HAP-1 (cell line): ENCODE data around the gene TMCO6.
"Not testable (repeated sequence)": the region's sequence is repeated elsewhere in the genome, so short reads cannot be mapped to it uniquely, and the experiment has no call there.

ENCODE experiments used
- DNase-seq, 2 experiments: peaks; one replicate each; pipeline ENCODE4 v3.0.0-alpha.2; 2016 to 2020; ENCODE audit warnings: low spot score in 2 of 2
- H3K27me3 ChIP-seq: fragments of 250-450 bp; sonication (Bioruptor Pico); 2 replicates; pipeline ENCODE4 v1.5.1; 2020; ENCODE audit warnings: low read depth, mild to moderate bottlenecking, moderate library complexity
- H3K36me3 ChIP-seq: fragments of 250-450 bp; sonication (Bioruptor Pico); replicated peaks from 2 replicates; pipeline ENCODE4 v1.5.1; 2020; ENCODE audit warnings: mild to moderate bottlenecking
- H3K4me1 ChIP-seq: fragments of 250-450 bp; sonication (Bioruptor Pico); 2 replicates; pipeline ENCODE4 v1.5.1; 2020; ENCODE audit warnings: mild to moderate bottlenecking
- H3K4me3 ChIP-seq: fragments of 250-450 bp; sonication (Bioruptor Pico); 2 replicates; pipeline ENCODE4 v1.5.1; 2020; ENCODE audit warnings: mild to moderate bottlenecking, moderate library complexity
- H3K9me3 ChIP-seq: fragments of 250-450 bp; sonication (Bioruptor Pico); 2 replicates; pipeline ENCODE4 v1.5.1; 2020; ENCODE audit warnings: mild to moderate bottlenecking, moderate library complexity
- in situ Hi-C: fragments of 300-500 bp; cut with MboI; formaldehyde crosslinking; loops from 3 replicates; pipeline ENCODE4 v1.14.3; 2020; ENCODE audit warnings: low sequenced_read_pairs, inconsistent platforms, mixed read lengths

Gene TMCO6

DNA sequence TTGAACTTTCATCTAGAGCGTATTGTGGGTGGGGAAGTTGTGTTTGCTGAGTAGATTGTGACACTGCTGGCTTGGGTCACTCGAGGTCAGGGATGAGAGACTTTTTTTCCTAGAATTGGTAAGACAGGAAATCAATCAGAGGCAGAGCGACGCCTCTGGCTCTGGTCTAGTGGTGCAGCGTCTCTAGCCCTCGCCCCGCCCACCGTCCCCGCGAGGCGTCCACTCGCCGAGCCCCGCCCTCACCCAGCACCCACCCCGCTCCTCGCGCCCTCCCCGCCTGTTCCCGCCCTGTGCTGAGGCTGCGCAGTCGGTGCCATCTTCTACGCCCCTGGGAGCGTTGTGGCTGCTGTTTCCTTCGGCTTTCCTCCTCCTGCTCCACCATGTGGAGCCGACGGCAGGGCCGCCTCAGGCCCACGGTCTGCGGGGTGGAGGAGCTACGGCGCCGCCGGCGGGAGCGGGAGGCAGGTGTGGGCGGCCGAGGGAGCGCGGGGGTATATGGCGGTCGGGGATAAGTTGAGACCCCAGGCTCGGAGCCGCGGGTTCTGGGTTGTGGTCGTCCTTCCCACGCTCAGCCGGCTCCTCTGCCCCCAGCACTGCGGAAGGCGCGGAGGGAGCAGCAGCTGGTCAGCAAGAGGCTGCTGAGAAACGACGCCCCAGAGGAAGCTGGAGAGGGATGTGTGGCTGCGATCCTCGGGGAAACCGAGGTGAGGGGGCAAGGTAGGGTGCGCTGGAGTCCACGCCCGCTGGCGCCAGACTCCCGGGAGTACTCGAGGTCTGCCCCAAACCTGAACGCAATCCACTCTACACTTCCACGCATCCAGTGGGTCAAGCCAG, at the start of gene TMCO6:
TMCO6 (plus strand) TSS at position 304 of the 834 bp plus-strand sequence; CDS start at position 381, 77 bp downstream.
- Histone ChIP-seq H3K27me3 (no peaks in the 10 kb centered on the region), H3K9me3 (no peaks in the 10 kb centered on the region), H3K4me1 (peaks cover 7% of the 10 kb centered on the region), H3K4me3 (peak within 1 kb of the TSS; percentile 66), H3K36me3 (peaks cover 27% of the 10 kb centered on the region)
- in situ Hi-C loops = no loop called here
- DNase-seq = peak; percentile 93 to 99

DNA sequence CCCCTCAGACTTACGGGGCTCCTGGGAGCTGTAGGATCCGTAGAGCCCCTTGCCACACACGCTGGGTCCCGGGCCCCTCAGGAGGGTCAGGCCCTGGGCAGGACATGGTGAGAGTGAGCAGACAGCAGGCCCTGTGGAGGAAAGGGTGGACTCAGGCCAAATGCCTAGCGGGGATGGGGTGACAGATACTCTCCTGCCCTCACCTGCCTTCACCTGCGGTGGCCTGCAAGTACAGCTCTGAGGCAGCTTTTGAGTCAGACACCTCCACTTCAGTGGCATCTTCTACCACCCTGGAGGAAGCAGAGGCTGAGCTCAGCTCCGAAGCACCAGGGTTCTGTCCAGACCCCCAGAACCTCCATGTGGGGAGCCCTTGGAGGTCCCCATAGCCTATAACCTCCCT, 48.4 kb upstream of the TMCO6 start:
- Histone ChIP-seq H3K27me3 (no peaks in the 10 kb centered on the region), H3K4me1 (no peaks in the 10 kb centered on the region), H3K4me3 (no peak overlapping the region), H3K9me3 (no peaks in the 10 kb centered on the region), H3K36me3 (no peaks in the 10 kb centered on the region)
- in situ Hi-C loops = no loop called here
- no peak for DNase-seq

GRCh38 chr5:140591747-140592372, 47.4 kb upstream of the TMCO6 start:
- DNase-seq = no peak
- H3K4me3 ChIP-seq = no peak overlapping the region
- in situ Hi-C loops = no loop called here
- no peaks in the 10 kb centered on the region for H3K36me3 ChIP-seq
- H3K4me1 ChIP-seq = no peaks in the 10 kb centered on the region
- H3K9me3 ChIP-seq = no peaks in the 10 kb centered on the region
- H3K27me3 ChIP-seq = no peaks in the 10 kb centered on the region

DNA sequence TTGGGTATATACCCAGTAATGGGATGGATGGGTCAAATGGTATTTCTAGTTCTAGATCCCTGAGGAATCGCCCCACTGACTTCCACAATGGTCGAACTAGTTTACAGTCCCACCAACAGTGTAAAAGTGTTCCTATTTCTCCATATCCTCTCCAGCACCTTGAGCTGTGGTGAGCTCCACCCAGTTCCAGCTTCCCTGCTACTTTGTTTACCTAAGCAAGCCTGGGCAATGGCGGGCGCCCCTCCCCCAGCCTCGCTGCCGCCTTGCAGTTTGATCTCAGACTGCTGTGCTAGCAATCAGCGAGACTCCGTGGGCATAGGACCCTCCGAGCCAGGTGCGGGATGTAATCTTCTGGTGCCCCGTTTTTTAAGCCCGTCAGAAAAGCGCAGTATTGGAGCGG, 46.2 kb upstream of the TMCO6 start:
- DNase-seq, H3K4me3 ChIP-seq, in situ Hi-C loops, H3K4me1 ChIP-seq, H3K9me3 ChIP-seq, H3K36me3 ChIP-seq, H3K27me3 ChIP-seq: not testable (repeated sequence)

DNA sequence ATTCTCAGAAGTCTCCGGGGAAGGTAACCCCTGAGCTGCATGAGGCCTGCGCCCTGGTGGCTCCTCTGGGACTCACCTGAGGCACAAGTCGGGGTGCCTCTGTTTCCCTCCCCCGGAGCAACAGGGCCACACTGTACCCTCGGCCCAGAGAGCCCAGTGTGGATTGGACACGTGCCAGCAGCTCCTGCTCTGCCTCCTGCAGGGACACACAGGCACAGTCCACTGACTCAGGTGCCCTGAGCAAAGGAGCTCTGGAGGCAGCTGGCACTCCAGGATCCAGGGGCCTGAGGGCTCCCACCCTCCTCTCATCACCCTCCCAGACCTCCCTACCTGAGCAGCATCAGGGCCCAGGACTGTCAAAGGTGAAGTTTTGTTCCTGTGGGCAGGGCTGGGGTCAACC, 45.1 kb upstream of the TMCO6 start:
- no peaks in the 10 kb centered on the region for H3K36me3 ChIP-seq
- DNase-seq = no peak
- no peaks in the 10 kb centered on the region for H3K9me3 ChIP-seq
- no peaks in the 10 kb centered on the region for H3K4me1 ChIP-seq
- no peak overlapping the region for H3K4me3 ChIP-seq
- H3K27me3 ChIP-seq = no peaks in the 10 kb centered on the region; the same call in 1 of the 2 replicates
- in situ Hi-C loops = no loop called here

DNA sequence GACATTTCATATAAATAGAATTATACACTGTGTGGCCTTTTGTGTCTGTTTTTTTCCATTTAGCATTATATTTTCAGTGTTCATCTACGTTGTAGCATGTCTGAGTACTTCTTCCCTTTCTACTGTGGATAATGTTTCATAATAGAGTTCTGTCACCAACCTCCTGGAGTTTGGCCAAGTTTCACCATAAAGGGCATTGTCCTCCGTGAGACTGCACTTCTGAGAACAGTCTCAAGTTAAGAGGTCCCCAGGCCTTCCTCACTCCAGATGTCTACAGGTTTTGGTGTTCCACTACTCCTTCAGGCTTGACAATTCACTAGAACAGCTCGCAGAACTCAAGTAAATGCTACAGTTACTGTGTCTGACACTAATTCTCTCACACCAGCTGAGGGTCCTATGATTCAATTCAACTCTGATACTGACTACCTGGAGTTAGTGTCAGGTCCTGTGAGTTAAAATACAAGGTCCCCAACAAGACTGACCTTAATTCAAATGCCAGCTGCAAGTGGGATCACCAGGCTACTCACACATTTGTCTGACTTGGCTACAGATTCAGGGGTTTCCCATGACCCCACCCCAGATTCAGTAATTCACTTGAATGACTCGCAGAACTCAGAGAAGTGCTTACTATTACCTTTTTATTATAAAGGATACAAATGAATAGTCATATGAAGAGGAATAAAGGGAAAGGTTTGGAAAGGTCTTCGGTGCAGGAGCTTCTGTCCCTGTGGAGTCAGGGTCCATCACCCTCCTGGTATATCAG, 43.5 kb upstream of the TMCO6 start:
- Histone ChIP-seq H3K36me3 (no peaks in the 10 kb centered on the region), H3K4me1 (no peaks in the 10 kb centered on the region), H3K4me3 (no peak overlapping the region), H3K9me3 (no peaks in the 10 kb centered on the region), H3K27me3 (no peaks in the 10 kb centered on the region; the same call in 1 of the 2 replicates)
- DNase-seq = no peak
- in situ Hi-C loops = no loop called here

GRCh38 chr5:140596321-140596741, 42.9 kb upstream of the TMCO6 start:
- in situ Hi-C loops = no loop called here
- Histone ChIP-seq H3K4me3 (no peak overlapping the region), H3K4me1 (no peaks in the 10 kb centered on the region), H3K9me3 (no peaks in the 10 kb centered on the region), H3K36me3 (no peaks in the 10 kb centered on the region), H3K27me3 (no peaks in the 10 kb centered on the region; the same call in 1 of the 2 replicates)
- no peak for DNase-seq

- H3K27me3 ChIP-seq = no peaks in the 10 kb centered on the region; the same call in 1 of the 2 replicates
- no peak for DNase-seq
These were observed 40.4 kb upstream of the TMCO6 start for GRCh38 chr5:140598836-140599235.

DNA sequence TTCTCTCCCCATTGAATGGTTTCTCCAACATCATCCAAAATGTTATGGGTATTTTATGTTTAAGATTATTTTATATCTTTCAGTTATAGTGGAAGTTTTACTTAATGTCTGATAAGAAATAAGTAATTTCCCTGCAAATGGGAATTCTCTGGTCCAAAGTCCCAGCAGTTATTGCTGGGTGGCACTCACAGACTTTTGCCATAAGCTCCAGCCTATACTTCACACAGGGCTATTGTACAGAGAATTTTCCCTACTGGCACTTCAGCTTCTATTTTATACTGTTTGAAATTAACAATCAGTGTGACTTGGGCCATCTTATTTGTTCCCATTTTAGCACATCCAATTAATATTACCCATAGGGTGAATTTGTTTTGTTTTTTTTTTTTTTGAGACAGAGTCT, 39.2 kb upstream of the TMCO6 start:
- Histone ChIP-seq H3K4me1 (no peaks in the 10 kb centered on the region), H3K27me3 (no peaks in the 10 kb centered on the region; the same call in 1 of the 2 replicates), H3K4me3 (no peak overlapping the region), H3K36me3 (no peaks in the 10 kb centered on the region), H3K9me3 (no peaks in the 10 kb centered on the region)
- no peak for DNase-seq
- in situ Hi-C loops = no loop called here

More at GRCh38 chr5:140598836-140599235, 40.4 kb upstream of the TMCO6 start:
- Histone ChIP-seq H3K9me3 (no peaks in the 10 kb centered on the region), H3K4me3 (no peak overlapping the region), H3K36me3 (no peaks in the 10 kb centered on the region), H3K4me1 (no peaks in the 10 kb centered on the region)
- in situ Hi-C loops = no loop called here

DNA sequence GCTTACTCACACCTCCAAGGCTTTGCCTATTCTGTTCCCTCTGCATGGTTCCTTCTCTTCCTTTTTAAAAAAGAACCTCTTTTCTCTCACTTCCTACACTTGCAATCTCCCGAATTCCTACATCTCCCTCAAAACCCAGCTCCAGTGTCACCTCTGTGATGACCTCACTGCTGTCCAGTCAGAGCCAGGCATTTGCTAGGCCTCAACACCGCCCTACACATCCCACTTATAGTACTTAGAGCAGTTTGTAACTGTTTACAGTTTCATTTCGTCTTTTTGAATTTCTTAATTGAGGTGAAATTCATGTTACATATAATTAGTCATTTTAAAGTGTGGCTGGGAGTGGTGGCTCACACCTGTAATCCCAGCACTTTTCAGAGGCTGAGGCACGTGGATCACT, 37.1 kb upstream of the TMCO6 start:
- no peak overlapping the region for H3K4me3 ChIP-seq
- in situ Hi-C loops = no loop called here
- H3K36me3 ChIP-seq = no peaks in the 10 kb centered on the region
- no peak for DNase-seq
- no peaks in the 10 kb centered on the region for H3K4me1 ChIP-seq
- no peaks in the 10 kb centered on the region for H3K9me3 ChIP-seq
- no peaks in the 10 kb centered on the region; the same call in 1 of the 2 replicates for H3K27me3 ChIP-seq

GRCh38 chr5:140603446-140603698, 35.9 kb upstream of the TMCO6 start:
- DNase-seq, H3K4me1 ChIP-seq, in situ Hi-C loops, H3K4me3 ChIP-seq, H3K9me3 ChIP-seq, H3K36me3 ChIP-seq, H3K27me3 ChIP-seq: not testable (repeated sequence)

DNA sequence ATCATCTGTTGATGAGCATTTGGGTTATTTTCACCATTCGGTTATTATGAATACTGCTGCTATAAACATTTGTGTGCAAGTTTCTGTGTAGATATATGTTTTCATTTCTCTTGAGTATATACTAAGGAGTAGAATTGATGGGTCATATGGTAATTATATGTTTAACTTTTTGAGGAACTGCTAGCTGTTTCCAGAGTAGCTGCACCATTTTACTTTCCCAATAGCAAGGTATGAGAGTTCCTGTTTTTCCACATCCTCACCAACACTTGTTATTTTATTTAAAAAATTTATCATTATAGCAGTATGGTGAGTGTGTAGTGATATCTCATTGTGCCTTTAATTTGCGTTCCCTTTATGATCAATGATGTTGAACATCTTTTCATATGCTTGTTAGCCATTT, 35.5 kb upstream of the TMCO6 start:
- Histone ChIP-seq H3K27me3 (no peaks in the 10 kb centered on the region), H3K4me3 (no peak overlapping the region), H3K4me1 (no peaks in the 10 kb centered on the region), H3K36me3 (no peaks in the 10 kb centered on the region), H3K9me3 (no peaks in the 10 kb centered on the region)
- in situ Hi-C loops = no loop called here
- no peak for DNase-seq

DNA sequence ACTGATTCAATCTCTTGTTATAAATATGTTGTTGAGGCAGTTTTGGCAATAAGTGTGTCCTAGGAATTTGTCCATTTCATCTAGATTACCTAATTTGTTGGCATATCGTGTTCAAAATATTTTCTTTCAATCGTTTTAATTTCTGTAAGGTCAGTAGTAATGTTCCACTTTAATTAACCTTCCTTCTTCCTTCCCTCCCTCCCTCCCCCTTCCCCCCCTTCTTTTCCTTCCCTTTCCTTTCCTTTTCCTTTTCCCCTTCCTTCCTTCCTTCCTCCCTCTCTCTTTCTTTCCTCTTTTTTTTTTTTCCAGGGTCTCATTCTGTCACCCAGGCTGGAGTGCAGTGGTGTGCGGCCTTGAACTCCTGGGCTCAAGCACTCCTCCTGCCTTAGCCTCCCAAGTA, 33.4 kb upstream of the TMCO6 start:
- in situ Hi-C loops = no loop called here
- H3K27me3 ChIP-seq = 0 out of 2 replicates have a peak, but pooled peaks cover 4% of the 10 kb centered on the region
- DNase-seq = no peak
- no peaks in the 10 kb centered on the region for H3K4me1 ChIP-seq
- no peak overlapping the region for H3K4me3 ChIP-seq
- no peaks in the 10 kb centered on the region for H3K9me3 ChIP-seq
- H3K36me3 ChIP-seq = no peaks in the 10 kb centered on the region

DNA sequence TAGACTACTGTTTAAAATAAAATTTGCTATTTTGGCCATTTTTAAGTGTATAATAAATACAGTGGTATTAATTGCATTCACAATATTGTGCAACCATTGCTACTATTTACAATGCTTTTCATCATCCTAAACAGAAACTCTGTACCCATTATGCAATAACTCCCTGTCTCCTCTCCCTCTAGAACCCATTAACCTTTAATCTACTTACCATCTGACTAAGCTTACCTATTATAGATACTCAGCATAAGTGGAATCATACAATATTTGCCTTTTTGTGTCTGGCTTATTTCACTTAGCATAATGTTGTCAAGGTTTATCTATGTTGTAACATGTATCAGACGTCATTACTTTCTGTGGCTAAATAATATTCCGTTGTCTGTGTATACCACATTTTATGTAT, 32.2 kb upstream of the TMCO6 start:
- H3K4me3 ChIP-seq = no peak overlapping the region
- H3K9me3 ChIP-seq = no peaks in the 10 kb centered on the region
- DNase-seq = no peak
- H3K27me3 ChIP-seq = 0 out of 2 replicates have a peak, but pooled peaks cover 6% of the 10 kb centered on the region
- no peaks in the 10 kb centered on the region for H3K36me3 ChIP-seq
- in situ Hi-C loops = no loop called here
- no peaks in the 10 kb centered on the region for H3K4me1 ChIP-seq
